Adrenal gland (tissue), 5 donors: ENCODE measurements around the gene GSK3B.

Experiments used
- CTCF ChIP-seq, 6 experiments: fragments of 450-650 bp in 4 of 6; fragments of 200-600 bp in 2 of 6; sonication (generic) in 1 of 6; IDR thresholded peaks; 1 replicate in 5 of 6; 2 replicates in 1 of 6; pipeline versions ENCODE4 v1.5.1 to v1.8.0; 2016 to 2021; ENCODE audit warnings: antibody characterized with exemption in 6 of 6, mild to moderate bottlenecking in 2 of 6, moderate library complexity in 1 of 6
- POLR2A ChIP-seq, 2 donors: fragments of 450-650 bp; IDR thresholded peaks; one replicate each; pipeline ENCODE4 v1.6.1; 2017; ENCODE audit warnings: antibody characterized with exemption in 2 of 2, mild to moderate bottlenecking in 2 of 2, moderate library complexity in 1 of 2
- donor health status: DM: no; HTN: no; CAD: no.

DNA sequence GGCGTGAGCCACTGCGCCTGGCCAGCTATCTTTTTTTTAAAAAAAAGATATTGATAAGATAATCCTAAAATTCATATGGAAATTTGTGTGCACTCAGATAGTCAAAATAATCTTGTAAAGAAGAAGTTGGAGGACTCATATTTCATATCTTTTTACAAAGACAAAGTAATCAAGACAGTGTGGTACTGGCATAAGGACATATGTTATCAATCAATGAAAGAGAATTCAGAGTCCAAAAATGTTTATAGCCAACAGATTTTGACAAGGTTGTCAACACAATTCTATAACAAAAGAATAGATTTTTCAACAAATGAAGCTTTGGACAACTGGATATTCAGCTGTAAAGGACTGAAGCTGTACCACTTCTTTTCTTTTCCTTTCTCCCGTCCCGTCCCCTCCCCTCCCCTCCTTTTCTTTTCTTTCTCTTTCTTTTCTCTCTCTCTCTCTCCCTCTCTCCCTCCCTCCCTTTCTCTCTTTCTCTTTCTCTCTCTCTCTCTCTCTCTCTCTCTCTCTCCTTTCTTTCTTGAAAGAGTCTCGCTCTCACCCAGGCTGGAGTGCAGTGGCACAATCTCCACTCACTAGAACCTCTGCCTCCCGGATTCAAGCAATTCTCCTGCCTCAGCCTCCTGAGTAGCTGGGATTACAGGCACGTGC, 126.8 kb downstream of the GSK3B start:
- TF ChIP-seq POLR2A (IDR thresholded peaks at IDR 0.05), result no peak
- no peak for TF ChIP-seq CTCF (IDR thresholded peaks at IDR 0.05)
